HG03159 (cell line): ENCODE data around the gene LRRC23.
"Not testable (repeated sequence)": the region's sequence is repeated elsewhere in the genome, so short reads cannot be mapped to it uniquely, and the experiment has no call there.

ENCODE experiments used
- ATAC-seq: cut with Tn5 transposase; IDR thresholded peaks from one replicate; pipeline ENCODE4 v1.9.1; 2021; ENCODE audit warnings: mild to moderate bottlenecking, moderate library complexity; ENCODE audit not compliant: unreplicated experiment

Gene LRRC23

GRCh38 chr12:6899837-6900519, 4.6 kb upstream of the LRRC23 start:
- ATAC-seq: no peak

- no peak for ATAC-seq
These were observed 2.2 kb upstream of the LRRC23 start for GRCh38 chr12:6902448-6902847.

- ATAC-seq: no peak
These were observed 900 bp upstream of the LRRC23 start for GRCh38 chr12:6903722-6904121.

GRCh38 chr12:6905414-6906040, 905 bp downstream of the LRRC23 start:
- no peak for ATAC-seq

GRCh38 chr12:6908141-6908540, 3.5 kb downstream of the LRRC23 start:
- ATAC-seq: not testable (repeated sequence)

- ATAC-seq: no peak
These were observed 5.0 kb downstream of the LRRC23 start for GRCh38 chr12:6909421-6910145.

GRCh38 chr12:6912164-6912935, 7.7 kb downstream of the LRRC23 start:
- ATAC-seq: no peak

GRCh38 chr12:6914246-6914946, 9.8 kb downstream of the LRRC23 start, which contains the start of gene ENO2:
Gene ENO2, plus strand, starts transcription at chr12:6914580. Its CDS starts 1,253 bp downstream, at chr12:6915833.
- ATAC-seq: peak; percentile 63

GRCh38 chr12:6914947-6915788, 10.5 kb downstream of the LRRC23 start:
- no peak for ATAC-seq

GRCh38 chr12:6915789-6916285, 11.2 kb downstream of the LRRC23 start:
- no peak for ATAC-seq

GRCh38 chr12:6916426-6917200, 12.0 kb downstream of the LRRC23 start:
- ATAC-seq: no peak

GRCh38 chr12:6917491-6918231, 13.0 kb downstream of the LRRC23 start:
- no peak for ATAC-seq

- no peak for ATAC-seq
These were observed 15.0 kb downstream of the LRRC23 start for GRCh38 chr12:6919588-6919987.

GRCh38 chr12:6921539-6921938, 16.9 kb downstream of the LRRC23 start:
- no peak for ATAC-seq

- no peak for ATAC-seq
These were observed 17.6 kb downstream of the LRRC23 start for GRCh38 chr12:6921996-6922946.

- ATAC-seq: no peak
These were observed 18.5 kb downstream of the LRRC23 start for GRCh38 chr12:6923003-6923732.
